ENCODE results near the gene MYO15A. TPM values are rescaled to one million over a fixed set of nuclear protein-coding genes. Genes with fewer than 3 reads are reported as not detected.

Gene MYO15A
- total and polyA plus RNA-seq, 2 of the 4 experiments (the other 2 are of a cell fraction), result 0.18 to 1.1 TPM

GRCh38 chr17:18124345-18125126 is 16.0 kb downstream of the MYO15A start:
- Histone ChIP-seq H2BK120ac (ENCODE audit: low read depth, low read length) (no peak overlapping the region), H2AFZ (replicated peaks; ENCODE audit: low read length, poor library complexity) (no peak overlapping the region), H4K8ac (ENCODE audit: low read depth in 2 of 2, low read length in 2 of 2) (no peak overlapping the region), H4K91ac (ENCODE audit: insufficient read depth, low read depth, low read length) (no peak overlapping the region), H3K4me1 (ENCODE audit: control insufficient read depth, insufficient read depth, low read length) (peaks cover 8% of the 10 kb centered on the region; the same call in 1 of the 2 replicates), H3K18ac (ENCODE audit: low read depth, low read length) (no peak overlapping the region; the same call in 1 of the 2 replicates), H3K4me2 (ENCODE audit: low read depth, low read length) (no peak overlapping the region; the same call in 1 of the 2 replicates), H3K14ac (replicated peaks; ENCODE audit: low read depth, low read length) (no peak overlapping the region), H2BK15ac (ENCODE audit: low read depth, low read length) (no peak overlapping the region), H3K27ac (ENCODE audit: insufficient read depth, low read length) (no peak overlapping the region), H3K4ac (ENCODE audit: low read depth, low read length) (no peak overlapping the region), H3K9me1 (ENCODE audit: insufficient read depth, low read length) (no peaks in the 10 kb centered on the region), H2AK5ac (ENCODE audit: low read depth, low read length) (no peak overlapping the region), H2AK9ac (replicated peaks; ENCODE audit: low read depth, low read length, poor library complexity) (no peak overlapping the region), H3K27me3 (ENCODE audit: control insufficient read depth, insufficient read depth, low read length) (peaks cover 5% of the 10 kb centered on the region; the same call in 1 of the 2 replicates), H3K23ac (ENCODE audit: low read depth, low read length) (no peak overlapping the region; the same call in 1 of the 2 replicates), H2BK20ac (ENCODE audit: low read depth, low read length) (no peak overlapping the region), H3K79me1 (ENCODE audit: low read depth in 1 of 2, low read length in 2 of 2) (no peaks in the 10 kb centered on the region), H3K56ac (ENCODE audit: extremely low read depth, insufficient read depth, low read length) (no peak overlapping the region), H3K4me3 (ENCODE audit: insufficient read depth, low read depth, low read length) (no peak overlapping the region), H4K20me1 (ENCODE audit: insufficient read depth, low read length) (no peaks in the 10 kb centered on the region), H3K36me3 (ENCODE audit: control insufficient read depth, insufficient read depth, low read length) (no peaks in the 10 kb centered on the region), H4K5ac (ENCODE audit: low read depth, low read length) (no peak overlapping the region), H2BK5ac (ENCODE audit: low read depth, low read length, poor library complexity, severe bottlenecking) (no peak overlapping the region), H3K9me3 (ENCODE audit: control insufficient read depth, insufficient read depth, low read length) (peaks cover 8% of the 10 kb centered on the region), H3K9ac (ENCODE audit: low read depth, low read length) (no peak overlapping the region)
- BruUV-seq (replicated peaks), result no TSS peak
- intact Hi-C loops (cut with micrococcal nuclease), result no loop called here
- ATAC-seq (ENCODE audit: low read depth) (peak; percentile 29; the same call in 1 of the 2 replicates), DNase-seq (peak; percentile 11)
- CTCF ChIA-PET, result interaction anchor here (0.6 kb wide), 1 partner anchor 83 kb away, joined by 8 read pairs; no protein-coding TSS in a partner anchor
- whole genome bisulfite sequencing, 2 experiments (ENCODE audit: extremely low coverage in 2 of 2, insufficient read length in 1 of 2), result no CpG with 5 or more reads among the region's 11 CpGs
- dilution Hi-C loops (cut with HindIII; ENCODE audit: low sequenced_read_pairs, unreplicated experiment), result no loop called here
- peak; percentile 77 for TF ChIP-seq CEBPB (IDR thresholded peaks at IDR 0.05; ENCODE audit: low read depth, low read length)
- no peak for TF ChIP-seq MXI1 (IDR thresholded peaks at IDR 0.05; ENCODE audit: borderline replicate concordance, low read depth, low read length)
- POLR2A ChIA-PET (ENCODE audit: unreplicated experiment), result no interaction called here
- in situ Hi-C loops (cut with MboI; ENCODE audit: low sequenced_read_pairs), result no loop called here
